HG03521 (cell line): ENCODE measurements around the gene LRWD1.

Experiments used
- ATAC-seq: cut with Tn5 transposase; IDR thresholded peaks from one replicate; pipeline ENCODE4 v1.9.1; 2021; ENCODE audit warnings: mild to moderate bottlenecking, moderate library complexity; ENCODE audit not compliant: unreplicated experiment

The LRWD1 gene

DNA sequence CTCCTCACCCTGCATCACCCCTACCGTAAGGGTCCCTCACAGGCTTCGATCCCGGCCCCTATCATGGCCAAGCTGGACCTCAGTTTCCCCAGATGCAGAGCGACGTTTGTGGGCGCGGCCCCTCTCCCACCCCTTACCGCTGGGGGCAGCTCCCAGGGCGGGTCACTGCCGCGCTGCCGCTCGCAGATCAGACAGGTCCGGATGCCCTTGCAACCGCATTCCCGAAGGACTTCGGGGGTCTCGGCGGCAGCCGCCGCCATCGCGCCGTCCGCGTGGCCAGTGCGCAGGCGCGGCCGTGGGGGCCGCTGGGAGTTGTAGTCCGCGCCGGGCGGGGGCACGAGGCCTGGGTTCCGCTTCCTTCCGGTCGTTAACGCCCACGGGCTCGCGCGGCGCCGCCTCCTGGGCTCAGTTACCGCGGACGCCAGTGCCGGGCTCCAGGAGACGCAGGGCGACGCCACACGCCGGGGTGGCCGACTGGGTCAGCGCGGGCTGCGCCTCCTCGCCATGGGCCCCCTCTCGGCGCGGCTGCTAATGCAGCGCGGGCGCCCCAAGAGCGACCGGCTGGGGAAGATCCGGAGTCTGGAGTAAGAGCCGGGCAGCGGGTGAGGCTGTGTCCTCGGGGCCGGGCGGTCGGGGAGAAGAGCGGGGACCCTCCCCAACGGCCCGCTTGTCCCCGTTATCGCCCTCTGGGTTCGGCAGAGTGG lies at the start of gene LRWD1, which contains the start of gene ALKBH4:
Gene LRWD1, plus strand, starts transcription at position 408 of the 704 bp plus-strand sequence. Its CDS starts 97 bp downstream, at position 505.
Gene ALKBH4, minus strand, starts transcription at position 287 of the 704 bp plus-strand sequence. Its CDS starts 27 bp downstream, at position 260.
- peak; percentile 90 for ATAC-seq

DNA sequence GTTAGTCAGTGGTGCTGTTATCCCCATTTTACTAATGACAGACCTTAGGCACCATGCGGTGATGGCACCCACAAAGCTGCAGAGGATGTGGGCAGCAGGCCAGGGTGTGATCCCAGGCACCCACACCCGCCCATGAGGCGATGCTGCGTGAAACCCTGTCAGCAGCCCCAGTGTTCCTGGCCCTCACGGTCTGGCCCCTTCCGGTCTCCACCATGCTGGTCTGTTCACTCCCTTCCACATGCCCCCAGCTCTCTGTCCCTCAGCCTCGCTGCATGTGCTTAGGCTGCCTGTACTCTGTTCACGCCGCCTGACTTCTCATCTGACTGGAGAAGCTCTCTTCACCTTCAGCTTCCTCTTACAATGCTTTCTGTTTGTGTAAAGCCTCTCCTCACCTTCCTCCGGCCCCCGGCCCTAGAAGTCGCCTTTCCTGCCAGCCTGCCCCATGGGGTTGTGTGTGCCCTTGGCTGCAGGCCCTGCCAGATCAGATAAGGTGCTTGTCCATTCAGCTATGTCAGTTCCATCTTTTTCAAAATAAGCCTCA lies 49.0 kb upstream of the LRWD1 start:
- no peak for ATAC-seq

DNA sequence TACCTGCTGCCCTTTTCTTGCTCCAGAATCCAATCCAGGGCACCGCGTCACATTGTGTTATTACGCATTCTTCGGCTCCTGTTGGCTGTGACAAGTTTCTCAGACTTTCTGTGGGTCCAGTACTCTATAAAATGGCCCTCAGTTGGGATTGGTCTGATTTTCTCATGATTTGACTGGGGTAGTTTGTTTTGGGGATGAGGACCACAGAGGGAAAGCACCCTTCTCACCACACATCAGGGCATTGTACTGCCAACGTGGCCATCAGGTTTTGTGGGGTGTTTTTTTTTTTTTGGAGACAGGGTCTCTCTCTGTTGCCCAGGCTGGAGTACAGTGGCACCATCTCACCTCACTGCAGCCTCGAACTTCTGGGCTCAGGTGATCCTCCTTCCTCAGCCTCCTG lies 48.4 kb upstream of the LRWD1 start:
- ATAC-seq: no peak

DNA sequence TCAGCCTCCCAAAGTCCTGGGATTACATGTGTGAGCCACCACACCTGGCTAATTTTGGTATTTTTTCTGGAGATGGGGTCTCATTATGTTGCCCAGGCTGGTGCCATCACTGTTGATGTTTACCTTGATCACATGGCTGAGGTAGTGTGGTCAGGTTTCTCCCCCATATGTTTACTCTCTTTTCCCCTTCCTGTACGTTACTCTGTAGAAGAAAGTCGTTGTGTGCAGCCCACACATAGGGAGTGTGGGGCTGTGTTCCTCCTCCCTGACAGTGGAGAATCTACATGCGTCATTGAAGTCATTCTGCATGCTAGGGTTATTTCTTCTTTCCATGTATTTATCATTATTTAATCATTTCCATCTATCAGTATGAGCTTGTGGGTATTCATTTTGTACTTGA lies 47.7 kb upstream of the LRWD1 start:
- no peak for ATAC-seq

DNA sequence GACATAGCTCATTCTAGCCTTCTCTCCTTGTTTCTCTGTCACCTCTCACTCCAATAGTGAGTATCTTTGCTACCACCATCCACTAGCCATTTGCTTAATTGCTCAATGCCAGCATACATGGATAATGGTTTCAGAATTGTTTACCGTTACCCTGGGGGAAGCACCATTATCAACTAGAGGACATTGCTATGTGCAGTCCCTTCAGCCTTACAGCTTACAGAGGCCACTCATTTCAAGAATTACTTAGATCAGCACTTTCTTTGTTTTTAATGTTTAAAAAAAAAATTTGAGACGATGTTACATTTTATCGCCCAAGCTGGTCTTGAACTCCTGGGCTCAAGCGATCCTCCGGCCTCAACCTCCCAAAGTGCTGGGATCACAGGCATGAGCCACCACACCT lies 46.2 kb upstream of the LRWD1 start:
- no peak for ATAC-seq

DNA sequence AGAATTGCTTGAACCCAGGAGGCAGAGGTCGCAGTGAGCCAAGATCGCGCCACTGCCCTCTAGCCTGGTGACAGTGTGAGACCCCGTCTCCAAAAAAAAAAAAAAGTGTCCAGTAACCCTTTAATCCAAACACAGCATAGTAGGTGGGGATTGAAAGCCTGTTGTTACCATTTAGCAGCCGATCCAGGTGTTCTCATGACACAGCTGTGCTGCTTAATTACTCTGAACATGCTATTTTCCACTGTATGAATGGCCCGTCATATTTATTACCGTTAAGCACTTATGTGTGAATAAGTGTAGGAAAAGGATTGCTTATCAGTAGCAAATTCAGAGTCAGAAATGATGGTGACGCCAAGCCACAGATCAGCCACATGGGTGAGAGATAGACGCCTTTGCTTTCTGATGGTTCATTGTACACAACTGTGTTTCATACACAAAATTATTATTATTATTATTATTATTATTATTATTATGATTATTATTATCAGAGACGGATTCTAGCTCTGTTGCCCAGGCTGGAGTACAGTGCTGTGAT lies 43.0 kb upstream of the LRWD1 start:
- ATAC-seq: no peak

DNA sequence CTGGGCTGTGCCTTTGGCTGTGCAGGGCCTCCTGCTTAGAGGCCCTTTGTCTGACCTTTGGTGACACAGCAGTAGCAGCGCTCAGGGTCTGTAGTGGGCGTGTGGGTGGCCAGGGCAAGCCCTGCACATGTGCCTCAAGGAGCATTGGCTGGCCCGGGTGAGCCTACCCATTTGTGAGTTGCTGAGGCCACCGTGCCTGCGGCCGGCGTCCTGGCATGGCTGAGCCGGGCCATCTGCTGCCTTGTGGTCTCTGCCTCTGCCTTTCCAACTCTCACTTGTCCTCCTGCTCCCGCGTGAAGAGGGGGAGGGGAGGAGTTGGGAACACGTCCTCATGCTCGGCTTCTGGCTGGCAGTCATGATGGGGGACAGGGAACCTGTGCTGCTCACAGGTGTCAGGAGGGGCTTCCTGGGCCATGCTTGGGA lies 40.6 kb upstream of the LRWD1 start:
- no peak for ATAC-seq

DNA sequence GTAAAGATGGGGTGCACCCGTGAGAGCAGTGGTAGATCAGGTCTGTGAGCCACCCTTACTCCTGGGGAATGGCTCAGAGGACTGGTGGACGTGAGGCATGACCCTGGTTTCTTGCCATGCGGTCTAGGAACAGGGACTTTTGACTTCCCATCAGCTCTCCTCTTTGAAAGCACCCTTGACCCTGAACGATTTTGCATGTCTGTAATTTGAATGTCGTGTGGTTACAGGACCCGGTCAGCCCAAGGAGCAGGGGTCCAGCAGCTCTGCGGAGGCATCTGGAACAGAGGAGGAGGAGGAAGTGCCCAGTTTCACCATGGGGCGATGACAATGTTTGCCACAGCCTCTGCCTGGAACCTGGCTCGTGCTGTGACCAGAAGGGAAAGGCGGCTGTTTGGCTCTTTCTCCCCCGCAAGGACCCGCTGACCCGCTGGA lies 40.0 kb upstream of the LRWD1 start:
- ATAC-seq: no peak

DNA sequence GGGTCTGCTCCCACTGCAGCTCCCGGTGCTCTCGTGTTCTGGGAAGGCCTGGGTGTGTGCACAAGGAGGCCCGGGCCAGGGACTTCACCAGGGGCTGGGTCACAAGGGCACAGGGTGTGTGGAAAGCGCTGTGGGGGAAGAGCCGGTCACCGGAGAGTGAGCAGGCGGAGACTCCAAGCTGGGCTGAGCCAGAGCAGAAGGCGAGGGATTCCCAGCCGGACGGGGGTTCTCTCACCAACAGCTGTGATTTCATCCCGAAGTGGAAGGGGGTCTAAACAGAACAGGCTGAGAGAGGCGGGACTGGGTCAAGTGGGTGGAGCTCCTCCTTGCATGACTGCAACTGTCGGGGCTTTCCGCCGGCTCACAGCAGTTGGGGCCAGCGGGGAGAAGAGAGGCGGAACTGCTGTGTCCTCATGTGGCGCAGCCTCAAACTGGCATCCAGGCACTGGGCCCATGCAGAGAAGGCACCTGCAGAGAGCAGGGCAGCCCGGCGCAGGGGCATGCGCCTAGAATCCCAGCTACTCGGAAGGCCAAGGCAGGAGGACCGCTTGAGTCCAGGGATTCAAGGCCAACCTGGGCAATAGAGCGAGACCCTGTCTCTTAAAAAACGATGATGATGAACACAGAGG lies 39.0 kb upstream of the LRWD1 start:
- ATAC-seq: peak; percentile 66

DNA sequence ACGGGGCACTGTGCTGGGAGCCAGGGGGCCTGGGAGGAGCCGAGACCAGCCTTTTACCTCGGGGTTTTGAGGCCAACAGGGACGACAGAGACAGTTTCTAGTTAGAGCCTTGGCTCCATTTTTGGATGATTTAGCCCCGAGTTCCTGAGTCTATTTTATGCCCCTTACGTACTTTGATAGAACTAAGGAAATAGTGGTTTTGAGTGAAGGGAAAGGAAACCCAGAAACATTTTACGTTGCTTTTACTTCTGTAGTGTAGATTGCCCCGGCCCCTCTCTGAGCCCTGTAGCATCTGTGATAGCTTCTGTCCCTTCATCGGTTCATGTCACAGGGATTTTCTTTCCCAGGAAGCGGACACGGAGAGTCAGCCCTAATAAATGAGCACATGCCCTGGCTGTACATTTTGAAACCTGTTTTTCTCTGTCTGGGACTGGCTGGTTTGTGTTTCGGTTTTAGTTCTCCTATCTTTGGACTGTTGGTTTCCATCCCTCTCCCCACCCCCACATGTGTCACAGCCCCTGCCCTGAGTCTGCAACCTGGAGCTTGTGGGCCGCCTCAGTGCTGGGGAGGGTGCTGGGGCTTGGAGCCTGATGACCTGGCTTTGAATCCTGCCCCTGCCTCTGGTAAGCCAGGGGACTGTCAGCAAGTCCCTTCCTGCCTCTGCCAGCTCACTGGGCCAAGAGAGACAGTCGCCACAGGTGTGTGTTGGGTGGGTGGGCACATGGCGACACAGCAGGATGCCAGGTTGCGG lies 38.3 kb upstream of the LRWD1 start:
- peak; percentile 50 for ATAC-seq

DNA sequence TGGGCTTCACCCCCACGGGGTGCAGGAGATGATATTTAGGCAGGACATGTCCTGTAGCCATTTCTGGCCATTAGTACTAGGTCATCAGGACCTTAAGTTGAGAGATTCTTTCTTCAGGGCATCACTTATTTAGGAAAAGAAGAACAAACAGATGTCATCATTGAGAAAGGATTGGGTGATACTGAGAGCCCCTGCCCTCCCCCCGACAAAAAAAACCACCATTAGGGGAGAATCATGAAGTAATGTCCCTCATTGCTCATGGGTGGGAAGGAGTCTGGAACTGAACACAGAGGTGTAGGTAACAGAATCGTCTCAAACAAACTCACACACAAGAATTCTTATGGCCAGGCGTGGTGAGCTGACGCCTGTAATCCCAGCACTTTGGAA lies 37.8 kb upstream of the LRWD1 start:
- no peak for ATAC-seq

DNA sequence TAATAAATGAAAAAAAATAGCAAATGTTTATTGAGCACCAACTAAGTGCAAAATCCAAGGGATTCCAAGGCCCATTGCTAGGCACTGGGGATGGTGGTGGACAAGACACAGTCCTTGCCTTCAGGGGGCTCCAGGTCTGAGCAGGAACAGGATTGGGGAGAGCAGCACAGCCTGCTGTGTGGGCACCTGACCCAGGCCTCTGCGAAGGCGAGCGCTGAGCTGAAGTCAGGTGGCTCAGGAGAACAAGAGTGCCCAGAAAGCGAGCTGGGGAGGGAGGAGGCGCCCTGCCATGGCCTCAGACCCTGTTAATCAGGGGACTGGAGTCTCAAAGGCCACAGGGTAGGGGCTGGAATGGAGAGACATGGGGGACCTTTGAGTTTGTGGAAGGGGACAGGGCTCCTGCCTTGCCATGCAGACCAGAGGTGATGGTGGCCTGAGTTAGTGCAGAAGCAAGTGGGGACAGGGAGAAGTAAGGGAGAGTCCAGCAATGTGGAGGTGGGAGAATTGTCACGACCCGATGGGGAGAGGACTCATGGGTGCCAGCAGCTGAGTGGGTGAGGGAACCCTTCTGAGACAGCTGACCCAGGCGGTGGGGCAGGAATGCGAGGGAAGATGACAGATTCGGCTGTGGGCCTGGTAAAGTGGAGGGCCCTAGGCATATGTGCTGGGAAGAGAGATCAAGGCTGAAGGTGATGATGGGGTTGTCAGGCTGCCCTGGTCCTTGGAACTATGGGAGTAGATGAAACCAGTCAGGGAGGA lies 35.5 kb upstream of the LRWD1 start:
- no peak for ATAC-seq

DNA sequence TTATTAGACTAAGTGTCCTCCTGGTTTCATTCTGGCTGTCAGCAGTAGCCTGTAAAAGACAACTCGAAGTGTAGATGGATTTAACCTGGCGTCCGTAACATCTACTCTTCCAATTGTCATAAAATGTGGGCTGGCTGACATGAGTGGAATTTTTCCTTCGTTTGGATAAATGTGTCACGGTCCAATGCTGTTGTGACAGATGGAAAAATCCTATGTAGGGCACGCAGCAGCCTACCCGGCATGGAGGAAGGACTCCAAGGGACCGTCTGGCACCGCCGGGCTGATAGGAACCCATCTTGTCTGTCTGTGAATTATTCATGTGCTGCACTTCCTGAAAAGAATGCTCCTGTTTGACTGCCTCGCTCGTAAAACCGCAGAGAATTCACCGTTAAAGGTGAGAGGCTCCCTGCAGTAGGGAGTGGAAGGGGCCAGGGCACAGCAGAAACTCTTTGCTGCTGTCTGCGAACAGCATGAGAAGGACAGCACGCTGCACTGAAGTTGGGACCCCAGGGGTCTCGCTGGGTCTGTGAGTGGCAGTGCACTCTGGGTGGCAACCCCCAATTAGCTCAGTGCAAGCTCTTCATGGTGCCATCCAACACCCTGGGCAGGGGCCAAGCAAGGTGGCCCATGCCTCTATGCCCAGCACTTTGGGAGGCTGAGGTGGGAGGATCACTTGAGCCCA lies 33.0 kb upstream of the LRWD1 start:
- ATAC-seq: no peak

DNA sequence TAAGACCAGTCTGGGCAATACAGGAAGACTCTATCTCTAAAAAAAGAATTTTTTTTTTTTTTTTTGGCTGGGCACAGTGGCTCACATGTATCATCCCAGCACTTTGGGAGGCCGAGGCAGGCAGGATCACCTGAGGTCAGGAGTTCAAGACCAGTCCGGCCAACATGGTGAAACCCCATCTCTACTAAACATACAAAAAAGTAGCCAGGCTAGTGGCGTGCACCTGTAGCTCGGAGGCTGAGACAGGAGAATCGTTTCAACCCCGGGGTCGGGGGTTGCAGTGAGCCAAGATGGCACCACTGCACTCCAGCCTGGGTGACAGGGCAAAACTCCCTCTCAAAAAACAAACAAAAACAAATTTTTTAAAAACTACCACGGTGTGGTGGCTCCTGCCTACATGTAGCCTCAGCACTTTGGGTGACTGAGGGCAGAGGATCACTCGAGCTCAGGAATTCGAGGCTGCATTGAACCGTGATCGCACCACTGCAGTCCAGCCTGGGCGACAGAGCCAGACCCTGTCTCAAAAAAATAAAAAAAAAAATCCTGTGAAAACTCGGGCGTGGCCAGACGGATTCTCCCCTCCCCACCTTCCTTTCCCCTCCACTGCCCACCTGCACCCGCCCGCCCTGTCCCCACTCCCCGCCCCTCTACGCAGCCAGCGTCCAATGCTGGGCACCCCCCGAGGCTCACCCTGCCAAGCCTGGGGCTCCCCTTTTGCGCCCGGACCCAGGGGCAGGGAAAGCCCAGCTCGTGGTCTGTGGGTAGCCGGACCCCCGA lies 32.2 kb upstream of the LRWD1 start:
- ATAC-seq: peak; percentile 33

DNA sequence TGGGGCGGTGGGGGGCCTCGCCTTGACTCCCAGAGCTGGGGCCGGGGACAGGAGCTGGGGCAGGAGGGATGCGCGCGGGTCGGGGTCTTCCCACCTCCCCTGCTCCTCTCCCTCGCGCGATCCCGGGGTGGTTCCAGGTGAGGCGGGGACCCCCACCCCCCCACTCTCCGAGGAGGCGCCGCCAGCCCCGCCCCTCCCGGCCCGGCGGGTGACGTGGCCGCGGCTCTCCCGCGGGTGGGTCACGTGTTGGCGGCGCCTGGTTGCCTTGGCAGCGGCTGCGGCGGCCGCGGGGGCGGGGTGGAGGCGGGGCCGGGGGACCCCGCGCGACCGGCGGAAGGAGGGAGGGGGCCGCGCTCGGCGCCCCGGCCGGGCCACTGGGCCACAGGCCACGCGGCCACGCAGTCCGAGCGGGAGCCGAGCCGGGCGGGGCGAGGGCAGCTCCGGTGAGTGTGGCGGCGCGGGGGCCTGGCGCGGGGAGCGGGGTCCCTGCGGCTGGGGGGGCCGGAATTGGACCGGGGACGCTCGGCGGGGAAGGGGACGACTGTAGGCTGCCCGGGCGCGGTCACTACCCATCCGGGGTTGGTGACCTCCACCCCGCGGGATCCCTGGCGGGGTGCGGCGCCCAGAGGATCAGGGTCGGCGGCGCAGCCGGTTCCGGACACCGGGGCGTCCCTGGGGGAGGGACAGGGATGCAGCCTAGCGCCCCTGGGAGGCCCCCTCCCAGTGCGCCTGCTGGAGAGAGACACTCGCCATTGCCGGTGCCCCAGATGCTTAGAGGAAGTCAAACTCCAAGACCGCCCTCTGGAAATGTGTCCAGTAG lies 31.4 kb upstream of the LRWD1 start, which contains the start of gene ORAI2:
Gene ORAI2, plus strand, starts transcription at position 357 of the 820 bp plus-strand sequence. CDS start 5,382 bp downstream, outside the sequence.
- ATAC-seq: peak; percentile 68

DNA sequence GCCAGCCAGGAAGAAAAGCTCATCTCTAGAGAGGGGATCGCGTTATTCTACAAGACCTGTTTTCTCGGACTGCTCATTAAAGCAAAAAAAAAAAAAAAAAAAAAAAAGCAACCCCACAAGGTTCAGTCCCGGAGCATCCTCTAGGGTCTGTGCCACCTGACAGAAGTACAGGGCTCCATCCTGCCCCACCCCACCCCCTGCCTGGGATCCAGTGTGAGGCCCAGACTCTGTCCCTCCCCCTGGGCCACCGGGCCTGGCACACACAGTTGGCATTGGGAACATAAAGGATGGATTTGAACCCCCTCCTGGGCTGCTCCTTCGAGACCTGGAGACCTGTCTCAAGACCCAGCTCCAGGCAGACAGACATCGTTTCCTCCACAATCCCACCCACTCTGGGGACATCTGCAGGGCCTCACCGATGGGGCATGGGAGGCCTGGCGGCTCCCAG lies 30.7 kb upstream of the LRWD1 start:
- no peak for ATAC-seq

DNA sequence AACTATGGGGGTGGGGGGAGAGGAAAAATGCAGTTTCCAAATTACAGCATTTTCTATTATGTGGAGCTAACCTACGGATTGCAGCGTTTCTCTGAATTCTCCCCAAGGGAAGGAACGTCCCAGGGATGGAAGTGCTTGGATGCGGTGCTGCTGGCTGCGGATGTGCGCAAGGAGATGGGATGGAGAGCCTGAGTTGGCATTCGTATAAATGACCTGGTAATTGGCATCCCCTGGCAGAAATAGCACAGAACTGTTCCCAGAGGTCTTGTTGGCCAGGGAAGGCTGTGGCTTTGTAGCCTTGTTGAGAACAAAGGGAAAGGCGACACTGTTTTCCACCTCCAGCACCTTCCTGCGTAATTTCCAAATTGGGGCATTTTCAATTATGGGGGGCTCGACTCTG lies 28.7 kb upstream of the LRWD1 start:
- ATAC-seq: no peak
